Effector memory CD4-positive, alpha-beta T cell (primary cell): ENCODE results near the gene UNC119.
"Not testable (repeated sequence)": the region's sequence is repeated elsewhere in the genome, so short reads cannot be mapped to it uniquely, and the experiment has no call there.

ENCODE experiments used
- DNase-seq, 3 donors: peaks; one replicate each; pipeline ENCODE4 v3.0.0-alpha.2; 2020
- H3K27ac ChIP-seq: 2 replicates; pipeline ENCODE4 v1.7.0; 2013; ENCODE audit warnings: mild to moderate bottlenecking, low read length, moderate library complexity; ENCODE audit not compliant: insufficient read depth, poor library complexity, severe bottlenecking
- H3K27me3 ChIP-seq: replicated peaks from 2 replicates; pipeline ENCODE4 v1.7.0; 2013; ENCODE audit warnings: mild to moderate bottlenecking, low read length; ENCODE audit not compliant: insufficient read depth, control insufficient read depth, poor library complexity, severe bottlenecking
- H3K36me3 ChIP-seq: 2 replicates; pipeline ENCODE4 v1.7.0; 2013; ENCODE audit warnings: mild to moderate bottlenecking, low read length, moderate library complexity; ENCODE audit not compliant: control insufficient read depth, insufficient read depth
- H3K4me1 ChIP-seq: 2 replicates; pipeline ENCODE4 v1.7.0; 2013; ENCODE audit warnings: low read length, mild to moderate bottlenecking; ENCODE audit not compliant: control insufficient read depth, insufficient read depth, poor library complexity, severe bottlenecking
- H3K4me3 ChIP-seq: 2 replicates; pipeline ENCODE4 v1.7.0; 2013; ENCODE audit warnings: low read length, low read depth, mild to moderate bottlenecking; ENCODE audit not compliant: insufficient read depth, poor library complexity, severe bottlenecking
- H3K9me3 ChIP-seq: 2 replicates; pipeline ENCODE4 v1.7.0; 2013; ENCODE audit warnings: mild to moderate bottlenecking, low read length, moderate library complexity; ENCODE audit not compliant: control insufficient read depth

The UNC119 gene

GRCh38 chr17:28580959-28581358 is 28.5 kb upstream of the UNC119 start:
- no peak overlapping the region for H3K27ac ChIP-seq
- H3K9me3 ChIP-seq: no peaks in the 10 kb centered on the region
- H3K4me3 ChIP-seq: no peak overlapping the region
- H3K36me3 ChIP-seq: peaks cover 6% of the 10 kb centered on the region
- peaks cover 3% of the 10 kb centered on the region for H3K4me1 ChIP-seq
- no peak for DNase-seq
- H3K27me3 ChIP-seq: no peaks in the 10 kb centered on the region

GRCh38 chr17:28579526-28579925 is 27.1 kb upstream of the UNC119 start:
- H3K27me3 ChIP-seq: no peaks in the 10 kb centered on the region
- H3K27ac ChIP-seq: no peak overlapping the region
- no peaks in the 10 kb centered on the region for H3K36me3 ChIP-seq
- no peak for DNase-seq
- H3K4me3 ChIP-seq: no peak overlapping the region
- peaks cover 8% of the 10 kb centered on the region for H3K4me1 ChIP-seq
- H3K9me3 ChIP-seq: no peaks in the 10 kb centered on the region

- H3K36me3 ChIP-seq: no peaks in the 10 kb centered on the region
- H3K27ac ChIP-seq: no peak overlapping the region
Measured at GRCh38 chr17:28578246-28579195, 26.1 kb upstream of the UNC119 start.

DNA sequence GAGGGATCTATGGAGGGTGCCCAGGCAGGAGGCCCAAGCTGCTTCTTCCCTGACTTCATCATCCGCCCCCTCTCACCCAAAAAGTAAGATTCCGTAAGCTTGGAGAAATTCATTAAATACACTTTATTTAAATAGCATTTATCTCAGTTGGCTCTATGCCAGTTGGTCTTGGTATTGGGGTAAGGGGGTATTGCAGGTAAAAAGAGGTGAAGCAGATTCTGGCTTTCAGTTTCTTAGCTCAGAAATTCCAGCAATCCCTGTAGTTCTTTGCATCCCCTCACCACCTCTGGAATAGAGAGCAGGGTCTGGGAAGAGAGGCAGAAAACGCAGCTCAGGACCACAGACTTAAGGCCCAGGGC is 25.0 kb upstream of the UNC119 start:
- no peaks in the 10 kb centered on the region for H3K9me3 ChIP-seq
- DNase-seq: no peak
- H3K4me3 ChIP-seq: no peak overlapping the region
- no peaks in the 10 kb centered on the region for H3K27me3 ChIP-seq
- peaks cover 8% of the 10 kb centered on the region for H3K4me1 ChIP-seq
- no peak overlapping the region for H3K27ac ChIP-seq
- no peaks in the 10 kb centered on the region for H3K36me3 ChIP-seq

More at GRCh38 chr17:28578246-28579195, 26.1 kb upstream of the UNC119 start:
- no peak for DNase-seq
- H3K9me3 ChIP-seq: no peaks in the 10 kb centered on the region
- H3K4me1 ChIP-seq: peaks cover 8% of the 10 kb centered on the region
- no peak overlapping the region for H3K4me3 ChIP-seq
- H3K27me3 ChIP-seq: no peaks in the 10 kb centered on the region

DNA sequence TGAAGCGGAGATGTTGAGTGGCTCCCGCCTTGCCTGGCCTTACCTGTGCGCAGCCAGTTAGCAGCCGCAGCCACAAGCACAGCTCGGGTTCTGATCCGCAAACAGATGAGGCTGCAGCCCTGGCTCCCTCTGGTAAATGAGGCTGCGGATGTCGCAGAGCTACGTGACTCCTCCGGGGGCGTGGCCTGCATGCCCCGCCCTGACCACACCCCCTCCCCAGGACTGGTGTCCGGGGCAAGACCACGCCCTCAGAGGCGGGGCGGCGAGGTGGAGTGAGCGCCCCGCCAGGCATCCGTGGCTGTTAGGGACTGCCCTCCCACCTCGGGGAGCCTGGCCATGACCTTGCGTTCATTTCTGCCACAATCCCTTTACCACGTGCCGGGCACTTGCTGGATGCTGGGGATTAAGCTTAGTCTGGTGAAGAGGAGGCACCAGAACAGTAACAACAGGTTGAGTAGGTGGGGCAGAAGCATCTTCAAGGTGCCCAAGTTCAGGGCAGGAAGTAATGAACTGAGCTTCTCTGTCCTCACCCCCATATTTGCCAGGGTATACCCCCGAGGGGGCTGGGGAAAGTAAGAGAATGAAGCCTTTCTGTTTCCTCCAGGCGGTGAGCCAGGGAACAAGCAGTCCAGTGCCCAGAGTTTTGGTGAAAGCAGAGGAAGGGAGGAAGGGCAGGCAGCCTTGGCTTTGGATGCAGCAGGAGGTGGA is 24.5 kb upstream of the UNC119 start, which contains the start of gene ALDOC:
TSS of gene ALDOC (minus strand) at position 138 of the 708 bp plus-strand sequence. CDS start 1,363 bp downstream, outside the sequence.
- DNase-seq: peak; percentile 95 to 98 (median 96)
- H3K27ac ChIP-seq: peak within 1 kb of the TSS; percentile 15
- no peaks in the 10 kb centered on the region for H3K36me3 ChIP-seq
- no peaks in the 10 kb centered on the region for H3K9me3 ChIP-seq
- H3K4me3 ChIP-seq: peak within 1 kb of the TSS; percentile 23
- peaks cover 13% of the 10 kb centered on the region for H3K4me1 ChIP-seq
- no peaks in the 10 kb centered on the region for H3K27me3 ChIP-seq

DNA sequence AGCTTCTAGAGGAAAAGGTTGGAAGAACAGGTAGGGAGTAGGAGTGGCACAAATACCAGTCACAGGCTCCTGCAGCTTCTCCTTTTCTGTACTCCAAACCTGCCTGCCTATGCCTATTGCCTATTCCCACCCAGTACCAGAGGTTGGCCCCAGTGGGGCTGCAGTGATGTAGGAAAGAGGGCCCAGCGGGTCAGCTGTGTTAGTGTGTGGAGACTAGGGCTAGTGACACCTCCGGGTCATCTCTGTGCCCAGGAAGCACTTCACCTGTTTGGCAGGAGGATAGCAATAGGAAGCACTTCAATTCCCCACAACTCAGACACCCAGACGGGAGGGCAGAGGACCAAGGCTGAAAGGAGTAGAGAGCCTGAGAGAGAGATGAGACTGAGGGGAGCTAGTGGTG is 23.6 kb upstream of the UNC119 start:
- not testable (repeated sequence) for H3K27me3 ChIP-seq, DNase-seq, H3K4me3 ChIP-seq, H3K36me3 ChIP-seq, H3K27ac ChIP-seq, H3K9me3 ChIP-seq
- H3K4me1 ChIP-seq: peaks cover 13% of the 10 kb centered on the region

DNA sequence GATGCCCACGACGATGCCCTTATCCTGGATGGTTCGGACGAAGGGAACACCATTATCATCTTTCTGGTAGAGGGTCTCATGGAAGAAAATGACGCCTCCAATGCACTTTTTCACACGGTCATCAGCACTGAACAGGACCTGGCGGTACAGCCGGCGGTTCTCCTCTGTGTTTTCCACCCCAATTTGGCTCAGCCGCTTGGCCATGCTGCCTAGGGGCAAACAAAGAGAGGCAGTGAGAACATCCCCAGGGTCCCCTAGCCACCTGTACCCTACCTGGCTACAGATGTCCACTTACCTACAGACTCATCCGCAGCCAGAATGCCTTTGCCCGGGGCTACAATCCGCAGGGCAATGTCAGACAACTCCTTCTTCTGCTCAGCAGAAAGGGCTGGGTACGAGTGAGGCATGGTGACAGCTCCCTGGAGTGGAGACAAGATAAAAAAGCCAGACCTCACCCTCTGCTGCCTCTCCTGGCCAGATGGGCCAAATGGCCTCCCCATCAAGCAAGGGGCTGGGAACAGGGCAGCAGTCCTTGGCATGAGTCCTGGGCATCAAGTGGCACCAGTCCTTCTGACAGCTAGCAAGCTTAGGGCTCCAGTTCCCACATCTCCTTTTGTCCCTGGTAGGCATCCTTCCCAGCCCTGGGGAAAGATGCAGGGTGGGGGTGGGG is 22.8 kb upstream of the UNC119 start:
- Histone ChIP-seq H3K9me3 (no peaks in the 10 kb centered on the region), H3K4me3 (no peak overlapping the region), H3K4me1 (peaks cover 17% of the 10 kb centered on the region), H3K27ac (no peak overlapping the region), H3K36me3 (no peaks in the 10 kb centered on the region), H3K27me3 (no peaks in the 10 kb centered on the region)
- no peak for DNase-seq

GRCh38 chr17:28574526-28574925 is 22.1 kb upstream of the UNC119 start:
- Histone ChIP-seq H3K27me3 (no peaks in the 10 kb centered on the region), H3K27ac (no peak overlapping the region), H3K4me1 (peaks cover 24% of the 10 kb centered on the region), H3K4me3 (no peak overlapping the region), H3K9me3 (no peaks in the 10 kb centered on the region), H3K36me3 (no peaks in the 10 kb centered on the region)
- no peak for DNase-seq

- DNase-seq: no peak
- H3K9me3 ChIP-seq: no peaks in the 10 kb centered on the region
- H3K27ac ChIP-seq: no peak overlapping the region
- H3K4me3 ChIP-seq: no peak overlapping the region
- no peaks in the 10 kb centered on the region for H3K36me3 ChIP-seq
- no peaks in the 10 kb centered on the region for H3K27me3 ChIP-seq
- H3K4me1 ChIP-seq: peaks cover 26% of the 10 kb centered on the region
Measured at GRCh38 chr17:28573966-28574480, 21.6 kb upstream of the UNC119 start.
